ENCODE results near the gene TNNI3K.
A peak's percentile ranks its signal among the peaks of the same experiment; 100 is the strongest.
"Not testable (repeated sequence)": the region's sequence is repeated elsewhere in the genome, so short reads cannot be mapped to it uniquely, and the experiment has no call there.

Gene TNNI3K

GRCh38 chr1:74236440-74236839, 1.3 kb downstream of the TNNI3K start:
- no peaks in the 10 kb centered on the region for H3K36me3 ChIP-seq (ENCODE audit: control insufficient read depth, insufficient read depth, low read length)
- H3K27me3 ChIP-seq (ENCODE audit: control insufficient read depth, insufficient read depth, low read length), result no peaks in the 10 kb centered on the region
- H3K27ac ChIP-seq (ENCODE audit: low read depth, low read length), result no peak overlapping the region
- H3K9ac ChIP-seq (ENCODE audit: low read depth, low read length), result no peak overlapping the region
- H3K9me3 ChIP-seq (ENCODE audit: control insufficient read depth, insufficient read depth, low read length), result no peaks in the 10 kb centered on the region
- H3K4me3 ChIP-seq (ENCODE audit: low read depth, low read length), result no peak overlapping the region
- H3K4me1 ChIP-seq (ENCODE audit: control insufficient read depth, insufficient read depth, low read length), result no peaks in the 10 kb centered on the region

GRCh38 chr1:74237035-74237434, 1.8 kb downstream of the TNNI3K start:
- Histone ChIP-seq H3K27ac (ENCODE audit: low read depth, low read length) (no peak overlapping the region), H3K9me3 (ENCODE audit: control insufficient read depth, insufficient read depth, low read length) (no peaks in the 10 kb centered on the region), H3K27me3 (ENCODE audit: control insufficient read depth, insufficient read depth, low read length) (no peaks in the 10 kb centered on the region), H3K36me3 (ENCODE audit: control insufficient read depth, insufficient read depth, low read length) (no peaks in the 10 kb centered on the region), H3K9ac (ENCODE audit: low read depth, low read length) (no peak overlapping the region), H3K4me1 (ENCODE audit: control insufficient read depth, insufficient read depth, low read length) (no peaks in the 10 kb centered on the region), H3K4me3 (ENCODE audit: low read depth, low read length) (no peak overlapping the region)

GRCh38 chr1:74237787-74238186, 2.6 kb downstream of the TNNI3K start:
- Histone ChIP-seq H3K4me1 (ENCODE audit: control insufficient read depth, insufficient read depth, low read length) (no peaks in the 10 kb centered on the region), H3K9me3 (ENCODE audit: control insufficient read depth, insufficient read depth, low read length) (no peaks in the 10 kb centered on the region), H3K36me3 (ENCODE audit: control insufficient read depth, insufficient read depth, low read length) (no peaks in the 10 kb centered on the region), H3K27me3 (ENCODE audit: control insufficient read depth, insufficient read depth, low read length) (no peaks in the 10 kb centered on the region), H3K27ac (ENCODE audit: low read depth, low read length) (no peak overlapping the region), H3K9ac (ENCODE audit: low read depth, low read length) (no peak overlapping the region), H3K4me3 (ENCODE audit: low read depth, low read length) (no peak overlapping the region)

- peaks cover 8% of the 10 kb centered on the region for H3K9me3 ChIP-seq (ENCODE audit: control insufficient read depth, insufficient read depth, low read length)
- H3K27me3 ChIP-seq (ENCODE audit: control insufficient read depth, insufficient read depth, low read length), result peaks cover 35% of the 10 kb centered on the region
- no peak overlapping the region for H3K9ac ChIP-seq (ENCODE audit: low read depth, low read length)
- no peaks in the 10 kb centered on the region for H3K36me3 ChIP-seq (ENCODE audit: control insufficient read depth, insufficient read depth, low read length)
- H3K27ac ChIP-seq (ENCODE audit: low read depth, low read length), result peak overlapping the region; percentile 71
- peaks cover 20% of the 10 kb centered on the region for H3K4me1 ChIP-seq (ENCODE audit: control insufficient read depth, insufficient read depth, low read length)
- peak overlapping the region; percentile 27; the same call in 1 of the 2 replicates for H3K4me3 ChIP-seq (ENCODE audit: low read depth, low read length)
Measured at GRCh38 chr1:74245168-74245772, 10.1 kb downstream of the TNNI3K start.

GRCh38 chr1:74246315-74246714, 11.1 kb downstream of the TNNI3K start:
- no peaks in the 10 kb centered on the region for H3K36me3 ChIP-seq (ENCODE audit: control insufficient read depth, insufficient read depth, low read length)
- H3K9me3 ChIP-seq (ENCODE audit: control insufficient read depth, insufficient read depth, low read length), result peaks cover 8% of the 10 kb centered on the region
- peaks cover 20% of the 10 kb centered on the region for H3K4me1 ChIP-seq (ENCODE audit: control insufficient read depth, insufficient read depth, low read length)
- H3K9ac ChIP-seq (ENCODE audit: low read depth, low read length), result no peak overlapping the region
- peaks cover 35% of the 10 kb centered on the region for H3K27me3 ChIP-seq (ENCODE audit: control insufficient read depth, insufficient read depth, low read length)
- no peak overlapping the region for H3K4me3 ChIP-seq (ENCODE audit: low read depth, low read length)
- no peak overlapping the region for H3K27ac ChIP-seq (ENCODE audit: low read depth, low read length)

- no peak overlapping the region for H3K9ac ChIP-seq (ENCODE audit: low read depth, low read length)
- H3K4me1 ChIP-seq (ENCODE audit: control insufficient read depth, insufficient read depth, low read length), result peaks cover 20% of the 10 kb centered on the region
- H3K9me3 ChIP-seq (ENCODE audit: control insufficient read depth, insufficient read depth, low read length), result peaks cover 8% of the 10 kb centered on the region
- peaks cover 35% of the 10 kb centered on the region for H3K27me3 ChIP-seq (ENCODE audit: control insufficient read depth, insufficient read depth, low read length)
- H3K27ac ChIP-seq (ENCODE audit: low read depth, low read length), result no peak overlapping the region
- no peaks in the 10 kb centered on the region for H3K36me3 ChIP-seq (ENCODE audit: control insufficient read depth, insufficient read depth, low read length)
- H3K4me3 ChIP-seq (ENCODE audit: low read depth, low read length), result no peak overlapping the region
Measured at GRCh38 chr1:74247881-74248528, 12.8 kb downstream of the TNNI3K start.

GRCh38 chr1:74253243-74253824, 18.1 kb downstream of the TNNI3K start:
- H3K4me3 ChIP-seq (ENCODE audit: low read depth, low read length); H3K9ac ChIP-seq (ENCODE audit: low read depth, low read length); H3K9me3 ChIP-seq (ENCODE audit: control insufficient read depth, insufficient read depth, low read length); H3K36me3 ChIP-seq (ENCODE audit: control insufficient read depth, insufficient read depth, low read length); H3K27me3 ChIP-seq (ENCODE audit: control insufficient read depth, insufficient read depth, low read length); H3K27ac ChIP-seq (ENCODE audit: low read depth, low read length); H3K4me1 ChIP-seq (ENCODE audit: control insufficient read depth, insufficient read depth, low read length): not testable (repeated sequence)

GRCh38 chr1:74266001-74266400, 30.8 kb downstream of the TNNI3K start:
- H3K9me3 ChIP-seq (ENCODE audit: control insufficient read depth, insufficient read depth, low read length), result no peaks in the 10 kb centered on the region
- no peaks in the 10 kb centered on the region for H3K4me1 ChIP-seq (ENCODE audit: control insufficient read depth, insufficient read depth, low read length)
- H3K27ac ChIP-seq (ENCODE audit: low read depth, low read length), result no peak overlapping the region
- H3K27me3 ChIP-seq (ENCODE audit: control insufficient read depth, insufficient read depth, low read length), result no peaks in the 10 kb centered on the region
- no peak overlapping the region for H3K9ac ChIP-seq (ENCODE audit: low read depth, low read length)
- no peaks in the 10 kb centered on the region for H3K36me3 ChIP-seq (ENCODE audit: control insufficient read depth, insufficient read depth, low read length)
- H3K4me3 ChIP-seq (ENCODE audit: low read depth, low read length), result no peak overlapping the region

- no peak overlapping the region for H3K27ac ChIP-seq (ENCODE audit: low read depth, low read length)
- H3K4me1 ChIP-seq (ENCODE audit: control insufficient read depth, insufficient read depth, low read length), result no peaks in the 10 kb centered on the region
- no peaks in the 10 kb centered on the region for H3K27me3 ChIP-seq (ENCODE audit: control insufficient read depth, insufficient read depth, low read length)
- no peaks in the 10 kb centered on the region for H3K9me3 ChIP-seq (ENCODE audit: control insufficient read depth, insufficient read depth, low read length)
- H3K4me3 ChIP-seq (ENCODE audit: low read depth, low read length), result no peak overlapping the region
- H3K36me3 ChIP-seq (ENCODE audit: control insufficient read depth, insufficient read depth, low read length), result no peaks in the 10 kb centered on the region
- no peak overlapping the region for H3K9ac ChIP-seq (ENCODE audit: low read depth, low read length)
Measured at GRCh38 chr1:74271503-74271902, 36.3 kb downstream of the TNNI3K start.

- Histone ChIP-seq H3K27ac (ENCODE audit: low read depth, low read length) (no peak overlapping the region), H3K9me3 (ENCODE audit: control insufficient read depth, insufficient read depth, low read length) (no peaks in the 10 kb centered on the region), H3K9ac (ENCODE audit: low read depth, low read length) (no peak overlapping the region), H3K4me1 (ENCODE audit: control insufficient read depth, insufficient read depth, low read length) (0 out of 2 replicates have a peak, but pooled peaks cover 7% of the 10 kb centered on the region), H3K36me3 (ENCODE audit: control insufficient read depth, insufficient read depth, low read length) (no peaks in the 10 kb centered on the region), H3K4me3 (ENCODE audit: low read depth, low read length) (no peak overlapping the region), H3K27me3 (ENCODE audit: control insufficient read depth, insufficient read depth, low read length) (no peaks in the 10 kb centered on the region)
Measured at GRCh38 chr1:74280642-74281396, 45.6 kb downstream of the TNNI3K start.

- Histone ChIP-seq H3K9me3 (ENCODE audit: control insufficient read depth, insufficient read depth, low read length) (no peaks in the 10 kb centered on the region), H3K27ac (ENCODE audit: low read depth, low read length) (no peak overlapping the region), H3K9ac (ENCODE audit: low read depth, low read length) (no peak overlapping the region), H3K4me1 (ENCODE audit: control insufficient read depth, insufficient read depth, low read length) (0 out of 2 replicates have a peak, but pooled peaks cover 7% of the 10 kb centered on the region), H3K4me3 (ENCODE audit: low read depth, low read length) (no peak overlapping the region), H3K36me3 (ENCODE audit: control insufficient read depth, insufficient read depth, low read length) (no peaks in the 10 kb centered on the region), H3K27me3 (ENCODE audit: control insufficient read depth, insufficient read depth, low read length) (no peaks in the 10 kb centered on the region)
Measured at GRCh38 chr1:74286414-74286813, 51.2 kb downstream of the TNNI3K start.
